Trophoblast cell (in vitro differentiated cells and primary cell): ENCODE measurements around the gene NUAK2.

Experiments used
- DNase-seq, 2 donors: peaks; one replicate each; pipeline ENCODE4 v3.0.0-alpha.2; 2016
- H2AFZ ChIP-seq: 2 replicates; pipeline ENCODE4 v1.6.1; 2013; ENCODE audit warnings: low read length, moderate library complexity, mild to moderate bottlenecking; ENCODE audit not compliant: insufficient read depth, poor library complexity
- H2AK5ac ChIP-seq: 2 replicates; pipeline ENCODE4 v1.6.1; 2013; ENCODE audit warnings: mild to moderate bottlenecking, low read length
- H2BK120ac ChIP-seq: 2 replicates; pipeline ENCODE4 v1.6.1; 2013; ENCODE audit warnings: low read length, mild to moderate bottlenecking, moderate library complexity; ENCODE audit not compliant: insufficient read depth, poor library complexity
- H2BK12ac ChIP-seq: 2 replicates; pipeline ENCODE4 v1.6.1; 2013; ENCODE audit warnings: mild to moderate bottlenecking, low read length, moderate library complexity
- H2BK5ac ChIP-seq: 2 replicates; pipeline ENCODE4 v1.6.1; 2013; ENCODE audit warnings: low read length, low read depth, moderate library complexity, mild to moderate bottlenecking; ENCODE audit not compliant: poor library complexity
- H3K14ac ChIP-seq: 2 replicates; pipeline ENCODE4 v1.6.1; 2013; ENCODE audit warnings: mild to moderate bottlenecking, low read length
- H3K18ac ChIP-seq: 2 replicates; pipeline ENCODE4 v1.6.1; 2013; ENCODE audit warnings: mild to moderate bottlenecking, low read length
- H3K23ac ChIP-seq: 2 replicates; pipeline ENCODE4 v1.6.1; 2013; ENCODE audit warnings: low read length
- H3K27ac ChIP-seq: 2 replicates; pipeline ENCODE4 v1.5.1; 2013; ENCODE audit warnings: low read depth, mild to moderate bottlenecking, inconsistent platforms, low read length, moderate library complexity
- H3K27me3 ChIP-seq: 2 replicates; pipeline ENCODE4 v1.6.1; 2013; ENCODE audit warnings: inconsistent platforms, mild to moderate bottlenecking, low read length, moderate library complexity; ENCODE audit not compliant: insufficient read depth
- H3K36me3 ChIP-seq, 2 experiments: 1 replicate in 1 of 2; 2 replicates in 1 of 2; pipeline ENCODE4 v1.6.1; 2013; ENCODE audit warnings: low read length in 2 of 2, mild to moderate bottlenecking in 2 of 2, moderate library complexity in 1 of 2; ENCODE audit not compliant: insufficient read depth in 2 of 2, control insufficient read depth in 1 of 2
- H3K4ac ChIP-seq: 2 replicates; pipeline ENCODE4 v1.6.1; 2013; ENCODE audit warnings: low read depth, mild to moderate bottlenecking, low read length, moderate library complexity
- H3K4me1 ChIP-seq, 2 experiments: 1 replicate in 1 of 2; 2 replicates in 1 of 2; pipeline ENCODE4 v1.6.1; 2013; ENCODE audit warnings: low read length in 2 of 2, mild to moderate bottlenecking in 2 of 2, moderate library complexity in 1 of 2; ENCODE audit not compliant: insufficient read depth in 2 of 2, control insufficient read depth in 1 of 2
- H3K4me2 ChIP-seq: 2 replicates; pipeline ENCODE4 v1.6.1; 2013; ENCODE audit warnings: inconsistent platforms, mild to moderate bottlenecking, low read length, moderate library complexity
- H3K4me3 ChIP-seq: 2 replicates; pipeline ENCODE4 v1.5.1; 2013; ENCODE audit warnings: mild to moderate bottlenecking, low read depth, low read length, inconsistent platforms
- H3K79me1 ChIP-seq: one replicate; pipeline ENCODE4 v1.6.1; 2013; ENCODE audit warnings: low read length
- H3K79me2 ChIP-seq: 2 replicates; pipeline ENCODE4 v1.6.1; 2013; ENCODE audit warnings: low read length, mild to moderate bottlenecking; ENCODE audit not compliant: control insufficient read depth, insufficient read depth, poor library complexity
- H3K9ac ChIP-seq: 2 replicates; pipeline ENCODE4 v1.6.1; 2013; ENCODE audit warnings: mild to moderate bottlenecking, low read length
- H3K9me3 ChIP-seq: 2 replicates; pipeline ENCODE4 v1.6.1; 2013; ENCODE audit warnings: low read depth, mild to moderate bottlenecking, control low read depth, inconsistent platforms, low read length; ENCODE audit not compliant: insufficient read depth
- H4K12ac ChIP-seq: 2 replicates; pipeline ENCODE4 v1.6.1; 2013; ENCODE audit warnings: low read depth, mild to moderate bottlenecking, low read length, moderate library complexity
- H4K8ac ChIP-seq: 2 replicates; pipeline ENCODE4 v1.6.1; 2013; ENCODE audit warnings: low read depth, mild to moderate bottlenecking, low read length, moderate library complexity
- H4K91ac ChIP-seq: one replicate; pipeline ENCODE4 v1.6.1; 2013; ENCODE audit warnings: low read depth, mild to moderate bottlenecking, low read length, moderate library complexity
- WGBS: extraction: QIAGEN DNeasy Blood & Tissue Kit; methylation state at CpG from one replicate; pipeline ENCODE4 v1.1.7; 2013; ENCODE audit warnings: missing lambda C conversion rate; ENCODE audit not compliant: insufficient read length, insufficient coverage; ENCODE audit errors: extremely low coverage; 5-methylcytosine and 5-hydroxymethylcytosine counted together

Gene NUAK2

GRCh38 chr1:205270271-205270670 lies 51.3 kb downstream of the NUAK2 start:
- Histone ChIP-seq H3K18ac (no peak overlapping the region), H3K9ac (no peak overlapping the region), H4K91ac (no peak overlapping the region), H4K12ac (no peak overlapping the region), H3K4me1 (peaks cover 0 to 21% of the 10 kb centered on the region in 2 experiments), H3K27ac (no peak overlapping the region), H2BK5ac (no peak overlapping the region), H3K14ac (no peak overlapping the region), H3K4me3 (no peak overlapping the region), H2AFZ (no peak overlapping the region), H3K36me3 (peaks cover 0 to 2% of the 10 kb centered on the region in 2 experiments), H3K23ac (no peak overlapping the region), H3K9me3 (no peaks in the 10 kb centered on the region), H2BK12ac (no peak overlapping the region), H3K79me2 (no peaks in the 10 kb centered on the region), H3K4me2 (no peak overlapping the region), H3K4ac (no peak overlapping the region), H2AK5ac (no peak overlapping the region), H2BK120ac (no peak overlapping the region), H3K79me1 (no peaks in the 10 kb centered on the region), H4K8ac (no peak overlapping the region), H3K27me3 (no peaks in the 10 kb centered on the region)
- no CpG with 5 or more reads among the region's 7 CpGs for WGBS
- DNase-seq: no peak

- Histone ChIP-seq H3K9me3 (no peaks in the 10 kb centered on the region), H3K36me3 (peaks cover 0 to 2% of the 10 kb centered on the region in 2 experiments), H4K8ac (no peak overlapping the region), H4K12ac (no peak overlapping the region), H3K18ac (no peak overlapping the region), H3K9ac (no peak overlapping the region), H3K4me3 (no peak overlapping the region), H3K4me1 (peaks cover 0 to 18% of the 10 kb centered on the region in 2 experiments), H2BK12ac (no peak overlapping the region), H2AFZ (no peak overlapping the region), H3K27ac (no peak overlapping the region), H3K4ac (no peak overlapping the region), H3K27me3 (no peaks in the 10 kb centered on the region), H4K91ac (no peak overlapping the region), H3K14ac (no peak overlapping the region), H2BK5ac (no peak overlapping the region), H3K79me2 (no peaks in the 10 kb centered on the region), H3K23ac (no peak overlapping the region), H2AK5ac (no peak overlapping the region), H3K79me1 (no peaks in the 10 kb centered on the region), H2BK120ac (no peak overlapping the region), H3K4me2 (no peak overlapping the region)
- no peak for DNase-seq
- no CpG with 5 or more reads among the region's 8 CpGs for WGBS
Observed at GRCh38 chr1:205269711-205270110, 51.8 kb downstream of the NUAK2 start.

GRCh38 chr1:205268846-205269680 lies 52.5 kb downstream of the NUAK2 start:
- Histone ChIP-seq H2AK5ac (no peak overlapping the region), H3K4me1 (peaks cover 0 to 13% of the 10 kb centered on the region in 2 experiments), H3K4me2 (no peak overlapping the region), H3K4me3 (no peak overlapping the region), H2BK120ac (no peak overlapping the region), H3K79me1 (no peaks in the 10 kb centered on the region), H3K27ac (no peak overlapping the region), H4K8ac (no peak overlapping the region), H3K18ac (no peak overlapping the region), H3K23ac (no peak overlapping the region), H3K9me3 (no peaks in the 10 kb centered on the region), H2BK5ac (no peak overlapping the region), H4K91ac (no peak overlapping the region), H3K79me2 (no peaks in the 10 kb centered on the region), H3K4ac (no peak overlapping the region), H3K9ac (no peak overlapping the region), H4K12ac (no peak overlapping the region), H3K36me3 (peaks cover 0 to 2% of the 10 kb centered on the region in 2 experiments), H2BK12ac (no peak overlapping the region), H3K14ac (no peak overlapping the region), H2AFZ (no peak overlapping the region), H3K27me3 (no peaks in the 10 kb centered on the region)
- no CpG with 5 or more reads among the region's 48 CpGs for WGBS
- no peak for DNase-seq

GRCh38 chr1:205267306-205267902 lies 54.1 kb downstream of the NUAK2 start:
- no peak overlapping the region for H3K14ac ChIP-seq
- no peak overlapping the region for H3K27ac ChIP-seq
- DNase-seq: no peak
- H4K91ac ChIP-seq: no peak overlapping the region
- H3K79me2 ChIP-seq: no peaks in the 10 kb centered on the region
- H3K27me3 ChIP-seq: no peaks in the 10 kb centered on the region
- H3K9me3 ChIP-seq: no peaks in the 10 kb centered on the region
- no peak overlapping the region for H3K18ac ChIP-seq
- no peak overlapping the region for H4K8ac ChIP-seq
- H3K79me1 ChIP-seq: no peaks in the 10 kb centered on the region
- H3K36me3 ChIP-seq: peaks cover 0 to 2% of the 10 kb centered on the region in 2 experiments
- H2BK120ac ChIP-seq: no peak overlapping the region
- WGBS: no CpG with 5 or more reads among the region's 8 CpGs
- H3K4me1 ChIP-seq: peaks cover 0 to 10% of the 10 kb centered on the region in 2 experiments
- no peak overlapping the region for H3K4me3 ChIP-seq
- no peak overlapping the region for H2BK5ac ChIP-seq
- H2AK5ac ChIP-seq: no peak overlapping the region
- H2BK12ac ChIP-seq: no peak overlapping the region
- no peak overlapping the region for H3K23ac ChIP-seq
- no peak overlapping the region for H3K4ac ChIP-seq
- no peak overlapping the region for H3K9ac ChIP-seq
- no peak overlapping the region for H4K12ac ChIP-seq
- no peak overlapping the region for H3K4me2 ChIP-seq
- no peak overlapping the region for H2AFZ ChIP-seq
